ENCODE data around the gene CT45A2.
"Not testable (repeated sequence)": the region's sequence is repeated elsewhere in the genome, so short reads cannot be mapped to it uniquely, and the experiment has no call there.

CT45A2 gene, protein sequence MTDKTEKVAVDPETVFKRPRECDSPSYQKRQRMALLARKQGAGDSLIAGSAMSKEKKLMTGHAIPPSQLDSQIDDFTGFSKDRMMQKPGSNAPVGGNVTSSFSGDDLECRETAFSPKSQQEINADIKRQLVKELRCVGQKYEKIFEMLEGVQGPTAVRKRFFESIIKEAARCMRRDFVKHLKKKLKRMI

DNA sequence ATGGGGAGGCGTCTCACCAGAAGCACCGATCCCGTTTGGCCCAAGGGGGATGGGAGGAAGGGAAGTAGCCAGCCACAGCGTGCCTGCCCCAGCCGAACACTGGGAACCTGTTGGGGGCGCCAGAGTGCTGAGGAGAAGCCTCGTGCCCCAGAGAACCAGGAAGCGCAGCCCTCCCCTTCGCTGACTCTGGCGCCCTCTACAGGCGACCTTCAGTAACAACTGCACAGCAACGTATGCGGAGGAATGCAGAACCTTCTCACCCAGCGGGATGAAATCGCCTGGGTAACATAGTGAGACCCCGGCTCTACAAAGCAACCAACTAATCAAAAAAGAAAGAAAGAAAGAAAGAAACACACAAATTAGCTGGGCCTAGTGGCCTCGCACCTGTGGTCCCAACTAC is at the start of gene CT45A2:
TSS of gene CT45A2 (minus strand) at position 101 of the 400 bp plus-strand sequence. CDS start 3,747 bp downstream, outside the sequence.
- DNase-seq = not testable (repeated sequence)

GRCh38 chrX:135854438-135854837 is 34.6 kb upstream of the CT45A2 start, which contains the start of gene CT45A8:
TSS of gene CT45A8 (minus strand) at chrX:135854538. CDS start at chrX:135850783, 3,755 bp downstream.
- DNase-seq = not testable (repeated sequence)

DNA sequence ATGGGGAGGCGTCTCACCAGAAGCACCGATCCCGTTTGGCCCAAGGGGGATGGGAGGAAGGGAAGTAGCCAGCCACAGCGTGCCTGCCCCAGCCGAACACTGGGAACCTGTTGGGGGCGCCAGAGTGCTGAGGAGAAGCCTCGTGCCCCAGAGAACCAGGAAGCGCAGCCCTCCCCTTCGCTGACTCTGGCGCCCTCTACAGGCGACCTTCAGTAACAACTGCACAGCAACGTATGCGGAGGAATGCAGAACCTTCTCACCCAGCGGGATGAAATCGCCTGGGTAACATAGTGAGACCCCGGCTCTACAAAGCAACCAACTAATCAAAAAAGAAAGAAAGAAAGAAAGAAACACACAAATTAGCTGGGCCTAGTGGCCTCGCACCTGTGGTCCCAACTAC is 17.4 kb upstream of the CT45A2 start, which contains the start of gene CT45A7:
TSS of gene CT45A7 (minus strand) at position 101 of the 400 bp plus-strand sequence. CDS start 3,747 bp downstream, outside the sequence.
- DNase-seq = not testable (repeated sequence)

- DNase-seq = not testable (repeated sequence)
Measured at GRCh38 chrX:135802687-135803086, 17.1 kb downstream of the CT45A2 start, which contains the start of gene CT45A6. TSS of gene CT45A6 (minus strand) at chrX:135802787. CDS start at chrX:135798993, 3,794 bp downstream.

DNA sequence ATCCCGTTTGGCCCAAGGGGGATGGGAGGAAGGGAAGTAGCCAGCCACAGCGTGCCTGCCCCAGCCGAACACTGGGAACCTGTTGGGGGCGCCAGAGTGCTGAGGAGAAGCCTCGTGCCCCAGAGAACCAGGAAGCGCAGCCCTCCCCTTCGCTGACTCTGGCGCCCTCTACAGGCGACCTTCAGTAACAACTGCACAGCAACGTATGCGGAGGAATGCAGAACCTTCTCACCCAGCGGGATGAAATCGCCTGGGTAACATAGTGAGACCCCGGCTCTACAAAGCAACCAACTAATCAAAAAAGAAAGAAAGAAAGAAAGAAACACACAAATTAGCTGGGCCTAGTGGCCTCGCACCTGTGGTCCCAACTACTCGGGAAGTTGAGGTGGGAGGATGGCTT is 34.4 kb downstream of the CT45A2 start, which contains the start of gene CT45A5:
TSS of gene CT45A5 (minus strand) at position 101 of the 400 bp plus-strand sequence. CDS start 3,774 bp downstream, outside the sequence.
- not testable (repeated sequence) for DNase-seq

- DNase-seq = not testable (repeated sequence)
Measured at GRCh38 chrX:135768091-135768490, 51.7 kb downstream of the CT45A2 start, which contains the start of gene CT45A3. TSS of gene CT45A3 (minus strand) at chrX:135768191. CDS start at chrX:135764444, 3,747 bp downstream.
